Calu3 (cell line): ENCODE results near the gene LDLRAD3. TPM values are rescaled to one million over a fixed set of nuclear protein-coding genes. Genes with fewer than 3 reads are reported as not detected.

Source experiments
- BruUV-seq: library from RNA; stranded (reverse); fragments of 400-500 nt; replicated peaks from 2 replicates; lab custom pipeline; 2021; lab: Mats Ljungman, UMichigan
- CTCF ChIA-PET: fragments of 300-600 bp; sonication (Branson Sonifier 250); formaldehyde crosslinking; loops from one replicate; lab custom pipeline; 2022; ENCODE audit warnings: antibody characterized with exemption; lab: Charles Lee
- DNase-seq: peaks from one replicate; pipeline ENCODE4 v3.0.0; 2022
- H3K27ac Mint-ChIP-seq: one replicate; pipeline ENCODE4 v1.8.0; 2022; ENCODE audit warnings: mixed read lengths; ENCODE audit not compliant: unreplicated experiment
- H3K27me3 Mint-ChIP-seq: one replicate; pipeline ENCODE4 v1.8.0; 2022; ENCODE audit warnings: mixed read lengths; ENCODE audit not compliant: unreplicated experiment
- H3K36me3 Mint-ChIP-seq: one replicate; pipeline ENCODE4 v1.8.0; 2022; ENCODE audit warnings: mild to moderate bottlenecking, moderate library complexity, mixed read lengths; ENCODE audit not compliant: insufficient read depth, unreplicated experiment
- H3K4me1 Mint-ChIP-seq: one replicate; pipeline ENCODE4 v1.8.0; 2022; ENCODE audit warnings: mild to moderate bottlenecking, low read depth, mixed read lengths; ENCODE audit not compliant: unreplicated experiment
- H3K4me3 Mint-ChIP-seq: one replicate; pipeline ENCODE4 v1.8.0; 2022; ENCODE audit warnings: mild to moderate bottlenecking, low read depth, moderate library complexity, mixed read lengths; ENCODE audit not compliant: unreplicated experiment
- H3K9me3 Mint-ChIP-seq: one replicate; pipeline ENCODE4 v1.8.0; 2022; ENCODE audit warnings: low read depth, mixed read lengths; ENCODE audit not compliant: unreplicated experiment
- CTCF ChIP-seq: fragments of 200-600 bp; IDR thresholded peaks from one replicate; pipeline ENCODE4 v1.8.0; 2022; ENCODE audit warnings: antibody characterized with exemption; ENCODE audit not compliant: unreplicated experiment
- intact Hi-C: fragments of 100-400 bp; cut with micrococcal nuclease; formaldehyde crosslinking; loops from one replicate; pipeline ENCODE4 v1.10.0; 2022; ENCODE audit not compliant: unreplicated experiment
- total RNA-seq: library from RNA; stranded (reverse); gene quantifications from 2 replicates; pipeline ENCODE4 v1.2.3, GENCODE V29; 2022

The LDLRAD3 gene
- total RNA-seq, 1 experiment from 2014 or later = 16.2 TPM

- CTCF ChIA-PET = interaction anchor here (0.7 kb wide), 1 partner anchor 475 kb away, joined by 3 read pairs; no protein-coding TSS in a partner anchor
- DNase-seq = no peak
- Mint-ChIP-seq H3K27ac (no peak overlapping the region), H3K4me1 (no peaks in the 10 kb centered on the region), H3K36me3 (no peaks in the 10 kb centered on the region), H3K27me3 (no peaks in the 10 kb centered on the region), H3K9me3 (no peaks in the 10 kb centered on the region), H3K4me3 (no peak overlapping the region)
- BruUV-seq = no TSS peak
- no peak for TF ChIP-seq CTCF
- intact Hi-C loops = no loop called here
Observed at GRCh38 chr11:36103933-36104530, 160.2 kb downstream of the LDLRAD3 start.

GRCh38 chr11:36104660-36104992 lies 160.8 kb downstream of the LDLRAD3 start:
- no peaks in the 10 kb centered on the region for H3K27me3 Mint-ChIP-seq
- H3K4me1 Mint-ChIP-seq = no peaks in the 10 kb centered on the region
- intact Hi-C loops = no loop called here
- H3K27ac Mint-ChIP-seq = no peak overlapping the region
- no peak overlapping the region for H3K4me3 Mint-ChIP-seq
- CTCF ChIA-PET = interaction anchor here (0.7 kb wide), 1 partner anchor 162 kb away, joined by 3 read pairs; no protein-coding TSS in a partner anchor
- H3K9me3 Mint-ChIP-seq = no peaks in the 10 kb centered on the region
- BruUV-seq = no TSS peak
- TF ChIP-seq CTCF = no peak
- H3K36me3 Mint-ChIP-seq = no peaks in the 10 kb centered on the region
- no peak for DNase-seq

- CTCF ChIA-PET = no interaction called here
- Mint-ChIP-seq H3K9me3 (no peaks in the 10 kb centered on the region), H3K27me3 (no peaks in the 10 kb centered on the region), H3K27ac (no peak overlapping the region), H3K36me3 (no peaks in the 10 kb centered on the region), H3K4me1 (no peaks in the 10 kb centered on the region), H3K4me3 (no peak overlapping the region)
- no TSS peak for BruUV-seq
- intact Hi-C loops = no loop called here
- TF ChIP-seq CTCF = no peak
- DNase-seq = no peak
Observed at GRCh38 chr11:36105743-36106581, 162.1 kb downstream of the LDLRAD3 start.

- peaks cover 1% of the 10 kb centered on the region for H3K9me3 Mint-ChIP-seq
- no peaks in the 10 kb centered on the region for H3K4me1 Mint-ChIP-seq
- H3K27ac Mint-ChIP-seq = no peak overlapping the region
- BruUV-seq = no TSS peak
- no peak for TF ChIP-seq CTCF
- H3K4me3 Mint-ChIP-seq = no peak overlapping the region
- H3K27me3 Mint-ChIP-seq = no peaks in the 10 kb centered on the region
- intact Hi-C loops = no loop called here
- CTCF ChIA-PET = no interaction called here
- no peak for DNase-seq
- H3K36me3 Mint-ChIP-seq = no peaks in the 10 kb centered on the region
Observed at GRCh38 chr11:36107547-36107946, 163.7 kb downstream of the LDLRAD3 start.
